IPS DF 6.9 (cell line): ENCODE data around the gene PDE6H.

Source experiments
- DNase-seq: peaks from one replicate; pipeline ENCODE4 v3.0.0-alpha.2; 2013; ENCODE audit warnings: low read depth, low spot score
- H3K27ac ChIP-seq: one replicate; pipeline ENCODE4 v1.5.1; 2013; ENCODE audit warnings: low read length, control low read depth
- H3K27me3 ChIP-seq: 2 replicates; pipeline ENCODE4 v1.6.1; 2013; ENCODE audit warnings: mild to moderate bottlenecking, low read length; ENCODE audit not compliant: control insufficient read depth, insufficient read depth
- H3K36me3 ChIP-seq: 2 replicates; pipeline ENCODE4 v1.6.1; 2013; ENCODE audit warnings: low read length; ENCODE audit not compliant: control insufficient read depth, insufficient read depth
- H3K4me1 ChIP-seq: 2 replicates; pipeline ENCODE4 v1.6.1; 2013; ENCODE audit warnings: low read length; ENCODE audit not compliant: control insufficient read depth, insufficient read depth
- H3K4me3 ChIP-seq: 2 replicates; pipeline ENCODE4 v1.5.1; 2013; ENCODE audit warnings: mild to moderate bottlenecking, low read length
- H3K9me3 ChIP-seq: 2 replicates; pipeline ENCODE4 v1.6.1; 2013; ENCODE audit warnings: low read length, inconsistent platforms; ENCODE audit not compliant: control insufficient read depth, insufficient read depth
- WGBS: extraction: QIAGEN DNeasy Blood & Tissue Kit; methylation state at CpG from one replicate; pipeline ENCODE4 v1.1.7; 2013; ENCODE audit warnings: mixed read lengths, missing lambda C conversion rate; ENCODE audit not compliant: insufficient read length, insufficient coverage; 5-methylcytosine and 5-hydroxymethylcytosine counted together

Gene PDE6H

GRCh38 chr12:14970473-14970872 is 2.4 kb upstream of the PDE6H start:
- Histone ChIP-seq H3K27ac (no peak overlapping the region), H3K36me3 (no peaks in the 10 kb centered on the region), H3K27me3 (no peaks in the 10 kb centered on the region), H3K4me1 (no peaks in the 10 kb centered on the region), H3K9me3 (no peaks in the 10 kb centered on the region), H3K4me3 (no peak overlapping the region)
- DNase-seq: no peak
- WGBS: no CpG with 5 or more reads among the region's 4 CpGs

- Histone ChIP-seq H3K27me3 (no peaks in the 10 kb centered on the region), H3K27ac (no peak overlapping the region), H3K36me3 (no peaks in the 10 kb centered on the region), H3K4me3 (no peak overlapping the region), H3K9me3 (no peaks in the 10 kb centered on the region), H3K4me1 (no peaks in the 10 kb centered on the region)
- WGBS: no CpG with 5 or more reads among the region's 3 CpGs
- DNase-seq: no peak
Observed at GRCh38 chr12:14974633-14975032, 1.8 kb downstream of the PDE6H start.

GRCh38 chr12:14975457-14975856 is 2.6 kb downstream of the PDE6H start:
- no peak overlapping the region for H3K4me3 ChIP-seq
- H3K9me3 ChIP-seq: no peaks in the 10 kb centered on the region
- H3K4me1 ChIP-seq: no peaks in the 10 kb centered on the region
- no peak overlapping the region for H3K27ac ChIP-seq
- H3K27me3 ChIP-seq: no peaks in the 10 kb centered on the region
- DNase-seq: no peak
- no peaks in the 10 kb centered on the region for H3K36me3 ChIP-seq
- WGBS: no CpG with 5 or more reads among the region's 4 CpGs

- Histone ChIP-seq H3K4me3 (no peak overlapping the region), H3K9me3 (no peaks in the 10 kb centered on the region), H3K4me1 (no peaks in the 10 kb centered on the region), H3K36me3 (no peaks in the 10 kb centered on the region), H3K27me3 (no peaks in the 10 kb centered on the region), H3K27ac (no peak overlapping the region)
- no CpG with 5 or more reads among the region's 3 CpGs for WGBS
- no peak for DNase-seq
Observed at GRCh38 chr12:14976658-14977057, 3.8 kb downstream of the PDE6H start.

GRCh38 chr12:14979468-14979867 is 6.6 kb downstream of the PDE6H start:
- no peak overlapping the region for H3K4me3 ChIP-seq
- H3K27me3 ChIP-seq: no peaks in the 10 kb centered on the region
- H3K9me3 ChIP-seq: no peaks in the 10 kb centered on the region
- H3K4me1 ChIP-seq: no peaks in the 10 kb centered on the region
- DNase-seq: no peak
- H3K27ac ChIP-seq: no peak overlapping the region
- no peaks in the 10 kb centered on the region for H3K36me3 ChIP-seq

- no CpG with 5 or more reads among the region's 2 CpGs for WGBS
- Histone ChIP-seq H3K9me3 (no peaks in the 10 kb centered on the region), H3K27ac (no peak overlapping the region), H3K4me3 (no peak overlapping the region), H3K27me3 (no peaks in the 10 kb centered on the region), H3K4me1 (no peaks in the 10 kb centered on the region), H3K36me3 (no peaks in the 10 kb centered on the region)
- DNase-seq: no peak
Observed at GRCh38 chr12:14981049-14981448, 8.2 kb downstream of the PDE6H start.

- H3K4me3 ChIP-seq: no peak overlapping the region
- H3K27ac ChIP-seq: no peak overlapping the region
- no CpG with 5 or more reads among the region's 1 CpG for whole genome bisulfite sequencing
- H3K9me3 ChIP-seq: no peaks in the 10 kb centered on the region
- DNase-seq: no peak
- H3K4me1 ChIP-seq: no peaks in the 10 kb centered on the region
- H3K27me3 ChIP-seq: no peaks in the 10 kb centered on the region
- H3K36me3 ChIP-seq: no peaks in the 10 kb centered on the region
Observed at GRCh38 chr12:14982562-14982961, 9.7 kb downstream of the PDE6H start.

GRCh38 chr12:14982991-14983390 is 10.1 kb downstream of the PDE6H start:
- H3K27me3 ChIP-seq: no peaks in the 10 kb centered on the region
- H3K27ac ChIP-seq: no peak overlapping the region
- no CpG with 5 or more reads among the region's 2 CpGs for WGBS
- no peak for DNase-seq
- no peaks in the 10 kb centered on the region for H3K9me3 ChIP-seq
- H3K4me1 ChIP-seq: no peaks in the 10 kb centered on the region
- no peak overlapping the region for H3K4me3 ChIP-seq
- H3K36me3 ChIP-seq: no peaks in the 10 kb centered on the region

- Histone ChIP-seq H3K9me3 (no peaks in the 10 kb centered on the region), H3K4me3 (no peak overlapping the region), H3K36me3 (no peaks in the 10 kb centered on the region), H3K4me1 (no peaks in the 10 kb centered on the region), H3K27ac (no peak overlapping the region), H3K27me3 (no peaks in the 10 kb centered on the region)
- no CpG with 5 or more reads among the region's 1 CpG for WGBS
- DNase-seq: no peak
Observed at GRCh38 chr12:14984036-14984435, 11.2 kb downstream of the PDE6H start.

- H3K27me3 ChIP-seq: no peaks in the 10 kb centered on the region
- no peak overlapping the region for H3K4me3 ChIP-seq
- no peak overlapping the region for H3K27ac ChIP-seq
- no CpG with 5 or more reads among the region's 1 CpG for WGBS
- no peaks in the 10 kb centered on the region for H3K9me3 ChIP-seq
- no peaks in the 10 kb centered on the region for H3K36me3 ChIP-seq
- DNase-seq: no peak
- H3K4me1 ChIP-seq: no peaks in the 10 kb centered on the region; the same call in 1 of the 2 replicates
Observed at GRCh38 chr12:14984766-14985285, 12.0 kb downstream of the PDE6H start.

- H3K4me1 ChIP-seq: no peaks in the 10 kb centered on the region; the same call in 1 of the 2 replicates
- H3K27me3 ChIP-seq: no peaks in the 10 kb centered on the region
- H3K9me3 ChIP-seq: no peaks in the 10 kb centered on the region
- no peak for DNase-seq
- no peak overlapping the region for H3K27ac ChIP-seq
- H3K4me3 ChIP-seq: no peak overlapping the region
- no peaks in the 10 kb centered on the region for H3K36me3 ChIP-seq
- WGBS: no CpG with 5 or more reads among the region's 4 CpGs
Observed at GRCh38 chr12:14986449-14986848, 13.6 kb downstream of the PDE6H start.
